Smooth muscle cell (in vitro differentiated cells): ENCODE measurements around the gene SLC26A8. TPM values are rescaled to one million over a fixed set of nuclear protein-coding genes. Genes with fewer than 3 reads are reported as not detected.
"Not testable (repeated sequence)": the region's sequence is repeated elsewhere in the genome, so short reads cannot be mapped to it uniquely, and the experiment has no call there.

ENCODE experiments used
- DNase-seq: peaks from one replicate; lab custom pipeline; 2025; ENCODE audit not compliant: unreplicated experiment; lab: John Stamatoyannopoulos, UW
- H2AFZ ChIP-seq: fragments of 200-600 bp; sonication (generic); 2 replicates; pipeline ENCODE4 v1.6.0; 2016; ENCODE audit warnings: antibody characterized with exemption, low read depth, mild to moderate bottlenecking
- H3F3A ChIP-seq: fragments of 200-600 bp; sonication (generic); 2 replicates; pipeline ENCODE4 v1.6.0; 2017; ENCODE audit warnings: antibody characterized with exemption, low read depth
- H3K27ac ChIP-seq: fragments of 200-600 bp; sonication (generic); 2 replicates; pipeline ENCODE4 v1.5.1; 2016; ENCODE audit warnings: low read depth, mild to moderate bottlenecking
- H3K27me3 ChIP-seq: fragments of 200-600 bp; sonication (generic); 2 replicates; pipeline ENCODE4 v1.6.1; 2016; ENCODE audit warnings: low read depth, mild to moderate bottlenecking
- H3K36me3 ChIP-seq: fragments of 200-600 bp; sonication (generic); 2 replicates; pipeline ENCODE4 v1.5.1; 2016; ENCODE audit warnings: low read depth
- H3K4me1 ChIP-seq: fragments of 200-600 bp; sonication (generic); 2 replicates; pipeline ENCODE4 v1.5.1; 2016; ENCODE audit warnings: low read depth
- H3K4me2 ChIP-seq: fragments of 200-600 bp; sonication (generic); 2 replicates; pipeline ENCODE4 v1.6.0; 2016; ENCODE audit warnings: mild to moderate bottlenecking
- H3K4me3 ChIP-seq: fragments of 200-600 bp; sonication (generic); 2 replicates; pipeline ENCODE4 v1.5.1; 2016; ENCODE audit warnings: mild to moderate bottlenecking
- H3K79me2 ChIP-seq: fragments of 200-600 bp; sonication (generic); 2 replicates; pipeline ENCODE4 v1.6.0; 2016; ENCODE audit warnings: low read depth, mild to moderate bottlenecking
- H3K9ac ChIP-seq: fragments of 200-600 bp; sonication (generic); 2 replicates; pipeline ENCODE4 v1.6.0; 2016; ENCODE audit warnings: low read depth
- H3K9me3 ChIP-seq: fragments of 200-600 bp; sonication (generic); replicated peaks from 2 replicates; pipeline ENCODE4 v1.5.1; 2016; ENCODE audit warnings: low read depth
- H4K20me1 ChIP-seq: fragments of 200-600 bp; sonication (generic); 2 replicates; pipeline ENCODE4 v1.6.0; 2016; ENCODE audit warnings: low read depth
- WGBS: methylation state at CpG from one replicate; pipeline ENCODE4 v1.1.7; 2016; ENCODE audit warnings: low lambda C conversion rate; 5-methylcytosine and 5-hydroxymethylcytosine counted together
- polyA plus RNA-seq: library from polyadenylated mRNA; unstranded; fragments of >200 nt; fragmentation: Nextera tagmentation; extraction: Ambion mirVana; gene quantifications from 2 replicates; pipeline ENCODE4 v1.2.1, GENCODE V29; 2016
- total RNA-seq: library from RNA; depleted of rRNA; stranded (reverse); fragments of >200 nt; gene quantifications from 2 replicates; pipeline ENCODE4 v1.2.3, GENCODE V29; 2014
- TF ChIP-seq, protein P1 (sequence below): fragments of 200-600 bp; sonication (generic); IDR thresholded peaks from 2 replicates; pipeline ENCODE4 v1.5.1; 2017; ENCODE audit warnings: borderline replicate concordance, mild to moderate bottlenecking, antibody characterized with exemption; ENCODE audit not compliant: insufficient read depth, poor library complexity, severe bottlenecking

Gene SLC26A8
- total and polyA plus RNA-seq, 2 experiments from 2014 or later: 0.09 TPM; not detected in 1

DNA sequence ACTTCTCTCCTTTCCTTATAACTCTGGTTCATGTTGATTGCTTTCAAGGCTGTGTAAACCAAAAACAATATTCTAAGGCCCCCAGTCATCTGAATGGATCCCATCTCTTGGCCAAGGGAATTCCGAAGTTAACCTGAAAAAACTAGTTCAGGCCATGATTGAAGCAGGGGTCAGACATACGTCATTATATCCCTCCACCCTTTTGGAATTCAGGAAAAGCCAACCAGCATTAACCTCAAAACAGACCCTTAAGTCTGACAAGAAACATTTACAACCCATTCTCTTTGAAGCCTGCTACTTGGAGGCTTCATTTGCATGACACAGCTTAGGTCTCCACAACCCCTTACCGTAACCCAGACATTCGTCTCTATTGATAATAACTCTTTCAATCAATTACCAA lies 39.7 kb downstream of the SLC26A8 start:
- Histone ChIP-seq H3F3A (no peaks in the 10 kb centered on the region), H3K27ac (no peak overlapping the region), H3K79me2 (no peaks in the 10 kb centered on the region), H3K36me3 (no peaks in the 10 kb centered on the region), H2AFZ (no peak overlapping the region), H3K9me3 (no peaks in the 10 kb centered on the region), H3K4me3 (no peak overlapping the region), H3K9ac (no peak overlapping the region), H3K4me2 (no peak overlapping the region), H4K20me1 (no peaks in the 10 kb centered on the region), H3K27me3 (no peaks in the 10 kb centered on the region), H3K4me1 (no peaks in the 10 kb centered on the region)
- 33% methylated on average over 4 of the region's 4 CpGs for WGBS
- no peak for DNase-seq
- TF ChIP-seq, protein P1, sequence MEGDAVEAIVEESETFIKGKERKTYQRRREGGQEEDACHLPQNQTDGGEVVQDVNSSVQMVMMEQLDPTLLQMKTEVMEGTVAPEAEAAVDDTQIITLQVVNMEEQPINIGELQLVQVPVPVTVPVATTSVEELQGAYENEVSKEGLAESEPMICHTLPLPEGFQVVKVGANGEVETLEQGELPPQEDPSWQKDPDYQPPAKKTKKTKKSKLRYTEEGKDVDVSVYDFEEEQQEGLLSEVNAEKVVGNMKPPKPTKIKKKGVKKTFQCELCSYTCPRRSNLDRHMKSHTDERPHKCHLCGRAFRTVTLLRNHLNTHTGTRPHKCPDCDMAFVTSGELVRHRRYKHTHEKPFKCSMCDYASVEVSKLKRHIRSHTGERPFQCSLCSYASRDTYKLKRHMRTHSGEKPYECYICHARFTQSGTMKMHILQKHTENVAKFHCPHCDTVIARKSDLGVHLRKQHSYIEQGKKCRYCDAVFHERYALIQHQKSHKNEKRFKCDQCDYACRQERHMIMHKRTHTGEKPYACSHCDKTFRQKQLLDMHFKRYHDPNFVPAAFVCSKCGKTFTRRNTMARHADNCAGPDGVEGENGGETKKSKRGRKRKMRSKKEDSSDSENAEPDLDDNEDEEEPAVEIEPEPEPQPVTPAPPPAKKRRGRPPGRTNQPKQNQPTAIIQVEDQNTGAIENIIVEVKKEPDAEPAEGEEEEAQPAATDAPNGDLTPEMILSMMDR: no peak

DNA sequence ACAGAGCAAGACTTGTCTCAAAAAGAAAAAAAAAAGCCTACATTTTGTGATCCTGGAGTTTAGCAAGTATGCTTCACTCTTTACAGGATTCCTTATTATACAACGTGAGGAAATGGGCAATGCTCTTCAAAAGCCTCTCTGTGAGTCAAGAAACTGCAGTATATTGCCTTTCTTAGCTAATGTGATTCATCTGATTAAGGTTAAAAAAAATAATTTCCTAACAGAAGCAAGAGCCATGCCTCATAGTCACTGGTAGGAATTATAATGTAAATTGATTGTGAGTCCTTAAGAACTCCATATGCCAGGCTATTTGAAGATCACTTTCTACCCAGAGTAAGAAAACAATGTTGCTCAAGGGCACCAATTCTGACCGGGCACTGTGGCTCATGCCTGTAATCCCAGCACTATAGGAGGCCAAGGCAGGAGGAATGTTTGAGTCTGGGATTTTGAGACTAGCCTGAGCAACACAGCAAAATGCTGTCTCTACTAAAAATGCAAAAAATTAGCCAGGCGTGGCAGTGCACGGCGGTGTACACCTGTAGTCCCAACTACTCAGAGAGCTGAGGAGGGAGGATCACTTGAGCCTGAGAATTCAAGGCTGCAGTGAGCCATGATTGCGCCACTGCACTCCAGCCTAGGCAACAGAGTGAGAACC lies 43.3 kb downstream of the SLC26A8 start:
- DNase-seq: no peak
- no peak overlapping the region for H2AFZ ChIP-seq
- no peaks in the 10 kb centered on the region for H3F3A ChIP-seq
- H3K27ac ChIP-seq: no peak overlapping the region
- no peak overlapping the region for H3K4me3 ChIP-seq
- no peak overlapping the region for H3K4me2 ChIP-seq
- H4K20me1 ChIP-seq: no peaks in the 10 kb centered on the region
- no peaks in the 10 kb centered on the region for H3K27me3 ChIP-seq
- no peaks in the 10 kb centered on the region for H3K79me2 ChIP-seq
- H3K9ac ChIP-seq: no peak overlapping the region
- no peaks in the 10 kb centered on the region for H3K36me3 ChIP-seq
- whole genome bisulfite sequencing: 91% methylated on average over 6 of the region's 6 CpGs
- H3K4me1 ChIP-seq: no peaks in the 10 kb centered on the region
- no peaks in the 10 kb centered on the region for H3K9me3 ChIP-seq
- TF ChIP-seq, protein P1: no peak

DNA sequence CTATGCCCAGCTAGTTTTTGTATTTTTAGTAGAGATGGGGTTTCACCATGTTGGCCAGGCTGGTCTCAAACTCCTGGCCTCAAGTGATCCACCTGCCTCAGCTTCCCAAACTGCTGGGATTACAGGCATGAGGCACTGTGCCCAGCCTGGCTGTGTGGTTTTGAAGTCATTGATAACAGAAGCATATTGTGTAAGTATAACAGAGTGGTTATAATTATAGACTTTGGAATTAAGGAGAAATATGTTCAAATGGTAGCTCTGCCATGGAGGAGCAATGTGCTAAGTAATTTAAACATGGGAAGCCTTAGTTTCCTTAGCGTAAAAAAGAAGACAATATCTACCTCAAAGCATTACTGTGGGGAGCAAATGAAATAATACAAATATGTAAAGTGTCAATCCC lies 44.3 kb downstream of the SLC26A8 start:
- H3K4me2 ChIP-seq, H3K36me3 ChIP-seq, DNase-seq, H2AFZ ChIP-seq, H3K27me3 ChIP-seq, H3K9me3 ChIP-seq, H3K4me1 ChIP-seq, H4K20me1 ChIP-seq, H3K79me2 ChIP-seq, H3K9ac ChIP-seq, H3F3A ChIP-seq, H3K27ac ChIP-seq, H3K4me3 ChIP-seq: not testable (repeated sequence)
- 97% methylated on average over 1 of the region's 1 CpG for WGBS

DNA sequence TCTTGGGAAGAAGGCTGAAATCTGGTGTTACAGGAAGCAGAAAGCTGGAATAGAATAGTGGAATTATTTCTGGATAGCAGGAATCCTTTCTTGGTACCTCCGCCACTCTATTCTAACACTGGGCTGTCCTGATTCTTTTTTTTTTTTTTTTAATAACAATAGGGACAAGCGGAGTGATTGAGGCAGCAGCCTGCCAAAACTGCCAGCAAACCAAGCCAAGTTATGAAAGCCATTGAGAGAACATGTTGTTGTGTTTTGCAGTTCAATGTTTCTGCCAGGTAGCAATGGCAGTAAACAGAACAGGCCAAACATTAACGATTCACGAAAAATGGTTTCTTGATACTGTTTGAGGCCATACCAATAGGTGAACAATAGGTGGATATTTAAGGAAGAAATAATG lies 47.1 kb downstream of the SLC26A8 start:
- Histone ChIP-seq H3K79me2 (no peaks in the 10 kb centered on the region), H3K4me2 (no peak overlapping the region), H3K9ac (no peak overlapping the region), H3K9me3 (no peaks in the 10 kb centered on the region), H2AFZ (no peak overlapping the region), H3K4me3 (no peak overlapping the region), H3K27me3 (no peaks in the 10 kb centered on the region), H3K4me1 (no peaks in the 10 kb centered on the region), H3K36me3 (no peaks in the 10 kb centered on the region), H3K27ac (no peak overlapping the region), H3F3A (no peaks in the 10 kb centered on the region), H4K20me1 (no peaks in the 10 kb centered on the region)
- 90% methylated on average over 4 of the region's 4 CpGs for WGBS
- TF ChIP-seq, protein P1: no peak
- DNase-seq: no peak
